Thoracic aorta (tissue), 2 donors: ENCODE data around the gene TMEM253. TPM values are rescaled to one million over a fixed set of nuclear protein-coding genes. Genes with fewer than 3 reads are reported as not detected.

ENCODE experiments used
- ATAC-seq: fragments of 150-250 bp; one replicate; pipeline ENCODE4 v1.8.0; 2017; ENCODE audit warnings: low read depth; ENCODE audit not compliant: insufficient number of reproducible peaks, low FRiP score
- DNase-seq: peaks from one replicate; pipeline ENCODE4 v3.0.0-alpha.2; 2020; ENCODE audit warnings: low spot score
- H3K27ac ChIP-seq, 2 donors: fragments of 200-600 bp; sonication (generic); 1 replicate in 1 of 2; 2 replicates in 1 of 2; pipeline ENCODE4 v1.5.1; 2016; ENCODE audit warnings: mild to moderate bottlenecking in 2 of 2, moderate library complexity in 2 of 2
- H3K27me3 ChIP-seq: fragments of 200-600 bp; sonication (generic); replicated peaks from 2 replicates; pipeline ENCODE4 v1.6.0; 2016; ENCODE audit warnings: mild to moderate bottlenecking; ENCODE audit not compliant: insufficient read depth
- H3K36me3 ChIP-seq: fragments of 200-600 bp; sonication (generic); one replicate; pipeline ENCODE4 v1.5.1; 2016
- H3K4me1 ChIP-seq, 2 donors: fragments of 200-600 bp; sonication (generic); 1 replicate in 1 of 2; 2 replicates in 1 of 2; pipeline versions ENCODE4 v1.5.1 to v1.6.0; 2016; ENCODE audit warnings: low read depth in 2 of 2, mild to moderate bottlenecking in 1 of 2; ENCODE audit not compliant: control insufficient read depth in 1 of 2
- H3K4me3 ChIP-seq: fragments of 200-600 bp; sonication (generic); 2 replicates; pipeline ENCODE4 v1.5.1; 2016; ENCODE audit warnings: mild to moderate bottlenecking
- H3K9me3 ChIP-seq: fragments of 200-600 bp; sonication (generic); 2 replicates; pipeline ENCODE4 v1.5.1; 2016
- total RNA-seq, 2 donors: library from RNA; depleted of rRNA; stranded (reverse); fragments of >200 nt; gene quantifications; one replicate each; pipeline versions ENCODE4 v1.1.0 to v1.2.3, GENCODE V29; 2016
- TF ChIP-seq, protein P1 (sequence below): fragments of 200-600 bp; sonication (generic); IDR thresholded peaks from one replicate; pipeline ENCODE4 v1.5.1; 2019; ENCODE audit warnings: antibody characterized with exemption

The TMEM253 gene
- total RNA-seq, 2 donors from 2014 or later = not detected

- H3K36me3 ChIP-seq = no peaks in the 10 kb centered on the region
- DNase-seq = no peak
- ATAC-seq = no peak
- TF ChIP-seq, protein P1, sequence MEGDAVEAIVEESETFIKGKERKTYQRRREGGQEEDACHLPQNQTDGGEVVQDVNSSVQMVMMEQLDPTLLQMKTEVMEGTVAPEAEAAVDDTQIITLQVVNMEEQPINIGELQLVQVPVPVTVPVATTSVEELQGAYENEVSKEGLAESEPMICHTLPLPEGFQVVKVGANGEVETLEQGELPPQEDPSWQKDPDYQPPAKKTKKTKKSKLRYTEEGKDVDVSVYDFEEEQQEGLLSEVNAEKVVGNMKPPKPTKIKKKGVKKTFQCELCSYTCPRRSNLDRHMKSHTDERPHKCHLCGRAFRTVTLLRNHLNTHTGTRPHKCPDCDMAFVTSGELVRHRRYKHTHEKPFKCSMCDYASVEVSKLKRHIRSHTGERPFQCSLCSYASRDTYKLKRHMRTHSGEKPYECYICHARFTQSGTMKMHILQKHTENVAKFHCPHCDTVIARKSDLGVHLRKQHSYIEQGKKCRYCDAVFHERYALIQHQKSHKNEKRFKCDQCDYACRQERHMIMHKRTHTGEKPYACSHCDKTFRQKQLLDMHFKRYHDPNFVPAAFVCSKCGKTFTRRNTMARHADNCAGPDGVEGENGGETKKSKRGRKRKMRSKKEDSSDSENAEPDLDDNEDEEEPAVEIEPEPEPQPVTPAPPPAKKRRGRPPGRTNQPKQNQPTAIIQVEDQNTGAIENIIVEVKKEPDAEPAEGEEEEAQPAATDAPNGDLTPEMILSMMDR = no peak
- no peak overlapping the region for H3K27ac ChIP-seq
- H3K4me3 ChIP-seq = no peak overlapping the region
- H3K27me3 ChIP-seq = no peaks in the 10 kb centered on the region
- H3K9me3 ChIP-seq = no peaks in the 10 kb centered on the region
- H3K4me1 ChIP-seq = no peaks in the 10 kb centered on the region
Observed at GRCh38 chr14:21060614-21061346, 40.1 kb upstream of the TMEM253 start.

- TF ChIP-seq, protein P1 = no peak
- Histone ChIP-seq H3K9me3 (no peaks in the 10 kb centered on the region), H3K36me3 (no peaks in the 10 kb centered on the region), H3K4me1 (no peaks in the 10 kb centered on the region), H3K27me3 (no peaks in the 10 kb centered on the region), H3K4me3 (no peak overlapping the region), H3K27ac (no peak overlapping the region)
- no peak for ATAC-seq
- no peak for DNase-seq
Observed at GRCh38 chr14:21061347-21061668, 39.6 kb upstream of the TMEM253 start.

DNA sequence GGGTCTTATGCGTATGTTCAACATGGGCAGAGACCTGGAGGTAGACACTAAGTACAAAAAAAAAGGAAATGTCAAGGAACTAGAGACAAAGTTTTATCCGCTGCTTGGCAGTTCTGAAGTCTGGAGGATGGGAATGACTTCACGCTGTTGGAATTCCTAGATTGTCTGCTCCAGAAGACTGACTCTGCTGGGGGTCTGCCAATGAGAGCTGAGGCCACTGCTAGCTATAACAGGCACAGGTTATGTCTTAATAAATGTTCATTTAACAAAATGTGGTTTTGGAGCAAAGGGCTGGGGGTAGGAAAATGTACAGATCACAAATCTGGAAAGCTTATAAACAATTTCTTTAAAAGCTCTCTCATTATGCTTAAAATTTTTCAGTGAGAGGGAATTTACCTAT, 37.4 kb upstream of the TMEM253 start:
- Histone ChIP-seq H3K27me3 (no peaks in the 10 kb centered on the region), H3K36me3 (no peaks in the 10 kb centered on the region), H3K27ac (no peak overlapping the region), H3K4me1 (no peaks in the 10 kb centered on the region), H3K9me3 (no peaks in the 10 kb centered on the region), H3K4me3 (no peak overlapping the region)
- TF ChIP-seq, protein P1 = no peak
- no peak for ATAC-seq
- DNase-seq = no peak

GRCh38 chr14:21066882-21067502, 33.9 kb upstream of the TMEM253 start:
- no peaks in the 10 kb centered on the region for H3K9me3 ChIP-seq
- DNase-seq (no peak), ATAC-seq (no peak)
- H3K36me3 ChIP-seq = no peaks in the 10 kb centered on the region
- H3K27ac ChIP-seq = no peak overlapping the region
- H3K4me3 ChIP-seq = no peak overlapping the region
- H3K27me3 ChIP-seq = no peaks in the 10 kb centered on the region
- TF ChIP-seq, protein P1 = no peak
- peaks cover 9 to 17% of the 10 kb centered on the region in 2 donors for H3K4me1 ChIP-seq

DNA sequence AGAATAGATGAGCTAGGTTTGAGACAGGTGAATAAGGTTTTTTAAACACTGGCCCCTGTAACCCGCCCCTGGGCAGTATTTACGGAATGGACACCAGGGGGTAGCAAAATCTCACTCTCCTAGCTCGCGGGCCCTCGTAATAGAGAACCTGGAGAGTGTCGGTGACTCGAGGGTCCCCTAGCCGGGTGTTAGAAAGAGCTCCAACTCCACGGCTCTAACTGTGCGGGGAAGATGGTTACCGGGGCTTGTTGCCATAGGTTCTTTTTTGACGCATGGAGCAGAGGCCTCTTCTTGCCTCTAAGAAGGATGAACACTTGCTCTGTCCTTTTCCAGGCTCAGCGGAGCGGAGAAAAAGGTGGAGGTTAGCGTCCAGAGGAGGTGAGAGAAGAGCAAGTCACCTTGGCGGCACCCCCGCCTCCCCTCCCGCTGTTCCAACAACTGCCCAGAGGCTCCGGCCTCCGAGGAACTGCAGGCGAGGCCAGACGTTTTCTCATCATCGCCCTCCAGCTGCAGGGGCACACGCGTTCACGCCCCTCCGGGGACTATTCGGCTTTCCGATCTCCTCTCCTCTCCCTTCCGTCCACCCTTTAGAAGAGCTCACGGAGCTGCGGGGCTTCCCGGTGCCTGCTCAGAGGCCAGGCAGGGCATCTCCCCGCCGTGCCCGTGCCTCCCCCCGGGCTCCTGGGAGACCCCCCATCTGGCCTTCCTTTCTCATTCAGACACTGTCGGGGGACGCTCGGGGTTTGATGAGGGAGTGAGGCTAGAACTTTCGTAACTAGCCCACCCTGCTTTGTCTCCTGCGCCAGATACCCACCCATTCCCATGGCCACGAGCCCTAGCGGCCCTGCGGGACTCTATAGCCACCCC, 32.1 kb upstream of the TMEM253 start:
- peak; percentile 45 for DNase-seq
- TF ChIP-seq, protein P1 = peak; percentile 65
- Histone ChIP-seq H3K27me3 (no peaks in the 10 kb centered on the region), H3K4me1 (peaks cover 9 to 27% of the 10 kb centered on the region in 2 donors), H3K9me3 (no peaks in the 10 kb centered on the region), H3K27ac (peak overlapping the region; percentile 88 to 90), H3K36me3 (peaks cover 2% of the 10 kb centered on the region), H3K4me3 (peak overlapping the region; percentile 84)
- no peak for ATAC-seq
